GM21723 (cell line): ENCODE results near the gene WWP2.
"Not testable (repeated sequence)": the region's sequence is repeated elsewhere in the genome, so short reads cannot be mapped to it uniquely, and the experiment has no call there.

Experiments
- ATAC-seq: cut with Tn5 transposase; IDR thresholded peaks from one replicate; pipeline ENCODE4 v1.9.1; 2021; ENCODE audit warnings: mild to moderate bottlenecking, moderate library complexity; ENCODE audit not compliant: unreplicated experiment

WWP2 gene

GRCh38 chr16:69972935-69973334 is 210.8 kb downstream of the WWP2 start:
- not testable (repeated sequence) for ATAC-seq

GRCh38 chr16:69985196-69985595 is 223.1 kb downstream of the WWP2 start:
- not testable (repeated sequence) for ATAC-seq
